SK-N-SH treated with all-trans-retinoic acid at 6 μM for 48 hours (cell line): ENCODE data around the gene ARHGAP33.

ENCODE experiments used
- ATAC-seq: fragments of 200-7000 bp; cut with Tn5 transposase; 3 replicates; pipeline ENCODE4 v1.9.1; 2020; ENCODE audit warnings: mild to moderate bottlenecking, moderate library complexity
- ARNTL ChIP-seq: fragments of 450-650 bp; formaldehyde crosslinking; IDR thresholded peaks from 2 replicates; pipeline ENCODE4 v1.5.0; 2020; ENCODE audit warnings: low read depth, mild to moderate bottlenecking, moderate library complexity, borderline replicate concordance
- CSDC2 ChIP-seq: fragments of 250-450 bp; sonication (Bioruptor Pico); IDR thresholded peaks from 2 replicates; pipeline ENCODE4 v1.5.0; 2020; ENCODE audit warnings: mild to moderate bottlenecking, moderate library complexity
- ESRRG ChIP-seq: fragments of 250-450 bp; sonication (Bioruptor Pico); IDR thresholded peaks from 2 replicates; pipeline ENCODE4 v1.6.1; 2021; ENCODE audit warnings: mild to moderate bottlenecking
- GLIS3 ChIP-seq: fragments of 250-450 bp; sonication (Bioruptor Pico); IDR thresholded peaks from 2 replicates; pipeline ENCODE4 v1.5.0; 2020; ENCODE audit warnings: mild to moderate bottlenecking, moderate library complexity
- OSR1 ChIP-seq: fragments of 250-450 bp; sonication (Bioruptor Pico); IDR thresholded peaks from 2 replicates; pipeline ENCODE4 v1.8.0; 2022; ENCODE audit warnings: moderate library complexity, mild to moderate bottlenecking, inconsistent platforms
- RARB ChIP-seq: fragments of 250-450 bp; sonication (Bioruptor Pico); IDR thresholded peaks from 2 replicates; pipeline ENCODE4 v1.8.0; 2021; ENCODE audit warnings: mild to moderate bottlenecking, moderate library complexity
- TCF4 ChIP-seq: fragments of 250-450 bp; sonication (Bioruptor Pico); IDR thresholded peaks from 2 replicates; pipeline ENCODE4 v1.8.0; 2021; ENCODE audit warnings: mild to moderate bottlenecking, moderate library complexity, borderline replicate concordance
- TOX ChIP-seq: fragments of 250-450 bp; sonication (Bioruptor Pico); IDR thresholded peaks from 2 replicates; pipeline ENCODE4 v1.8.0; 2021; ENCODE audit warnings: mild to moderate bottlenecking, moderate library complexity, borderline replicate concordance
- TSHZ2 ChIP-seq: fragments of 250-450 bp; sonication (Bioruptor Pico); IDR thresholded peaks from 2 replicates; pipeline ENCODE4 v1.5.0; 2020; ENCODE audit warnings: mild to moderate bottlenecking, moderate library complexity
- ZC3H10 ChIP-seq: fragments of 250-450 bp; sonication (Bioruptor Pico); IDR thresholded peaks from 2 replicates; pipeline ENCODE4 v1.5.1; 2021; ENCODE audit warnings: mild to moderate bottlenecking, moderate library complexity
- ZFP30 ChIP-seq: fragments of 450-650 bp; formaldehyde crosslinking; IDR thresholded peaks from 2 replicates; pipeline ENCODE4 v1.5.0; 2022; ENCODE audit warnings: mild to moderate bottlenecking, moderate library complexity
- ZNF70 ChIP-seq: fragments of 450-650 bp; formaldehyde crosslinking; IDR thresholded peaks from 2 replicates; pipeline ENCODE4 v1.5.0; 2020; ENCODE audit warnings: mild to moderate bottlenecking, moderate library complexity
- TF ChIP-seq, protein P1 (sequence below): fragments of 250-450 bp; sonication (Bioruptor Pico); IDR thresholded peaks from 2 replicates; pipeline ENCODE4 v1.8.0; 2021; ENCODE audit warnings: low read depth, mild to moderate bottlenecking, moderate library complexity, borderline replicate concordance

ARHGAP33 gene

DNA sequence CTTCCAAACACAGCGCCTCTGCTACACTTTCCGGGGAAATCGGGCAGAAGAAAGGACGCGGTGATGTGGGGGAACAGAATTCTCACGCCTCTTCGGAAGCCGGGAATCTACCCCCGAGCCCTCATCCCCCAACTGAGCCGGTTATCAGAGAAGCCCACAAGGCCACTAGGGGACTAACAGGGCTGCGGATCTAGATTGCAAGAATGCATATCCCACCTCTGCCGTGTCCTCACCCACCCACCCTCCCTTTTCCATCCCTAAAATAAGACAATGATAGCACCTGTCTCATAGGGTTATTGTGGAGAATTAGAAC lies 34.2 kb upstream of the ARHGAP33 start (continued):
- TF ChIP-seq, protein P1, sequence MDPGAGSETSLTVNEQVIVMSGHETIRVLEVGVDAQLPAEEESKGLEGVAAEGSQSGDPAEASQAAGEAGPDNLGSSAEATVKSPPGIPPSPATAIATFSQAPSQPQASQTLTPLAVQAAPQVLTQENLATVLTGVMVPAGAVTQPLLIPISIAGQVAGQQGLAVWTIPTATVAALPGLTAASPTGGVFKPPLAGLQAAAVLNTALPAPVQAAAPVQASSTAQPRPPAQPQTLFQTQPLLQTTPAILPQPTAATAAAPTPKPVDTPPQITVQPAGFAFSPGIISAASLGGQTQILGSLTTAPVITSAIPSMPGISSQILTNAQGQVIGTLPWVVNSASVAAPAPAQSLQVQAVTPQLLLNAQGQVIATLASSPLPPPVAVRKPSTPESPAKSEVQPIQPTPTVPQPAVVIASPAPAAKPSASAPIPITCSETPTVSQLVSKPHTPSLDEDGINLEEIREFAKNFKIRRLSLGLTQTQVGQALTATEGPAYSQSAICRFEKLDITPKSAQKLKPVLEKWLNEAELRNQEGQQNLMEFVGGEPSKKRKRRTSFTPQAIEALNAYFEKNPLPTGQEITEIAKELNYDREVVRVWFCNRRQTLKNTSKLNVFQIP = no peak
- TF ChIP-seq TSHZ2 (CRISPR knock-in tag) = no peak
- no peak for TF ChIP-seq TOX
- TF ChIP-seq, all 23 proteins: peak for 0

DNA sequence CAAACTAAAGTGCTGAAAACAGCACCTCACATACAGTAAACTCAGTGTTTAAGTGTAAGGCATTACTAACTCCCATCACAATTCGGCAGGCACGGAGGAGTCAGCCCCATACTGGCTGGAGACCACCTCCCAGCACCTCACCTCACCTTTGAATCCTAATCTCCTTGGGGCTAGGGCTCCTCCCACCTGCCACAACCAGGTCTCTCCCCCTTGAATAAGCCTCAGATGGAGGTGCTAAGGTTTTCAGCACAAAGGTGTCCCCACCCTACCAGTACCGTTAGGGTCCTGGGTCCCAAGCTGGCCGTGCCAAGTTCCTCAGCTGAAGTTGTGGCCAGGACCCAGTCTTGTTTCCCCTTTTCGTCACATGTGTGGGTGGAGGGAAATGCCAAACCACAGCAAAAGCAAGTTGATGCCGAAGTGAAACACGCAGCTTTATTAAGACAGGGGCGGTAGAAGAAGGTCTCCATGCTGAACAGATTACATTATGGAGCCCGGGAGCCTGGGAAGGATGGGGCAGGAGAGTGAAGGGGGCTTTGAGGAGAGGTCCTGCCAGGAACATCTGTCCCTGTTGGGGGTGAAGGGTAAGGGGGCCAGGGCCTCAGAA lies 33.1 kb upstream of the ARHGAP33 start, which contains the start of gene IGFLR1:
TSS of gene IGFLR1 (minus strand) at position 332 of the 604 bp plus-strand sequence. CDS start 1,272 bp downstream, outside the sequence.
- TF ChIP-seq ESRRG (CRISPR knock-in tag) = no peak
- no peak for TF ChIP-seq ZFP30 (CRISPR knock-in tag)
- no peak for TF ChIP-seq GLIS3
- TF ChIP-seq CSDC2 (CRISPR knock-in tag) = no peak
- TF ChIP-seq TSHZ2 (CRISPR knock-in tag) = no peak
- no peak for TF ChIP-seq ARNTL (CRISPR knock-in tag)
- no peak for ATAC-seq

DNA sequence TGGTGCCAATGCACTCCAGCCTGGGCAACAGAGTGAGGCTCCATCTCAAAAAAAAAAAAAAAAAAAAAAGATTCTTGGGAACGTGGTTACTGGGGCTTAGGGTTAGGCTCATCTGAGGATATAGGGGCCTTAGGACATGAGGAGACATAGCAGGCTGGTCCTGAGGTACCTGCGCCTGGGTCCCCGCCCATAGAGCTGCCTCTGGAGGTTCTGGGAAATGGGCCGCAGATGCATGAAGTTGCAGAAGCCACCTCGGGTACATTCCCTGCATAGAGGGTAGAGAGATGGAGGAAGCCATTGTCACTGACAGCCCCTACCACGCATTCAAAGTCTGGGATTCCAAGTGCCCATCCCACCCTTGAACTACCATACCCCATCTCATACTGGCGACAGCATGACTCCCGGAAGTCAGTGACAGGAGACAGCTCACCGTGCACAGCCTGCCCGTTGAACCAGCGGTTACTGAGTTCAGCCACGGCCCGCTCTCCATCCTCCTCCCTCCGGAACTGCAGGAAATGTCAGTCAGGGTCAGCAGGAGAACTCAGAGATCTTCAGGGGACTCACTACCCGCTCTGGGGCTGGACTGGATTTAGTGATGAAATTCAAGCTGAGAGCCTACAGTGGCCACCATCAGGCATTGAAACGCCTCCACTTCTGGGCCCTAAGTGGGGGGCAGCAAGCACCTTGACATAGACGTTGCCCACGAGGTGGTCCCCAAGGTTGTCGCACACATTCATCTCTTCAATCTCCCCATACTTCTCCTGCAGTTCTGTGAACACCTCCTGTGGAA lies 31.5 kb upstream of the ARHGAP33 start:
- TF ChIP-seq CSDC2 (CRISPR knock-in tag) (no peak), TCF4 (CRISPR knock-in tag) (no peak), RARB (CRISPR knock-in tag) (no peak), OSR1 (CRISPR knock-in tag) (no peak)
- TF ChIP-seq, all 23 proteins: peak for 0

DNA sequence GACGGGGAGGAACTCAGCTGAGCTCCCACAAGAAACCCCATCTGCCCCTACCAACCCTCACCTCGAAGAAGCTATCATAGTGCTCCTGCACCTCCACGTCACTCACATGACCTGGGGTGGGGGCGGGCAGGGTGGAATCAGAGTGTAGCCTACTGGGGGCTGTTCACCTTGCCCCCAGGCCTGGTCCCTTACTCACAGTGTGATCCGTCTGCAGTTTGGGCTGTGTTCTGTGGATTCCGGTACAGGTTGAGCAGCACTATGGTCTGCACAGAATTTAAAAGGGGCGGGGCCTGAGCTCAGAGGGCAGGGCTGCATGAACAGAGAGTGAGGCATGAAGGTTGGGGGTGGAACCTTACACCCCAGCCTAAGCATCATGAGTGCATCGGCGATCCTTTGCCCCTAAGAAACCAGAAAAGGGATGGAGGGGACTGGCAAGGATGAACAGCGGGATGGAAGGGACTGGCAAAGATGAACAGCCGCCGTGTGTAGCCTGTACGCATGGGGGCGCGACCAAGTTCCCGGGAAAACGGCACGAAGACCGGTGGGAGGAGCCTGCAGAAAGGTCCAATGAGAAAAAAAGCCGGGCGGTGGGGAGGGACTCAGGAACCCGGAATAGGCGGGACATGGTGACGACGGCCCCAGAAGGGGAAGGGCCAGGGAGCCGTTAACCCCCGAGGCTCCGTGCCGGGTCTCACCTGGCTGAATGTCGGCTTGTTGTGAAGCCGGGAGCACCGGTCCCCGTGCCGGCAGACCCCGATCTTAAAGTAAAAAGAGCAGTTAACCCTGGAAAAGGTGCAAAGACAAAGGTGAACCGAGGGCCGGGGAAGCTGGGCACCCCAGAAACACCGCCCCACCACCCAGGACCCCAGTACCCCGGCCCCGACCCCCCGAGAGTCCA lies 30.7 kb upstream of the ARHGAP33 start:
- peak; percentile 62 for ATAC-seq
- peak; percentile 57; the same call in 1 of the 2 replicates for TF ChIP-seq ZNF70 (CRISPR knock-in tag)
- TF ChIP-seq RARB (CRISPR knock-in tag) = no peak

More for the DNA sequence above, 31.5 kb upstream of the ARHGAP33 start:
- ATAC-seq = no peak

DNA sequence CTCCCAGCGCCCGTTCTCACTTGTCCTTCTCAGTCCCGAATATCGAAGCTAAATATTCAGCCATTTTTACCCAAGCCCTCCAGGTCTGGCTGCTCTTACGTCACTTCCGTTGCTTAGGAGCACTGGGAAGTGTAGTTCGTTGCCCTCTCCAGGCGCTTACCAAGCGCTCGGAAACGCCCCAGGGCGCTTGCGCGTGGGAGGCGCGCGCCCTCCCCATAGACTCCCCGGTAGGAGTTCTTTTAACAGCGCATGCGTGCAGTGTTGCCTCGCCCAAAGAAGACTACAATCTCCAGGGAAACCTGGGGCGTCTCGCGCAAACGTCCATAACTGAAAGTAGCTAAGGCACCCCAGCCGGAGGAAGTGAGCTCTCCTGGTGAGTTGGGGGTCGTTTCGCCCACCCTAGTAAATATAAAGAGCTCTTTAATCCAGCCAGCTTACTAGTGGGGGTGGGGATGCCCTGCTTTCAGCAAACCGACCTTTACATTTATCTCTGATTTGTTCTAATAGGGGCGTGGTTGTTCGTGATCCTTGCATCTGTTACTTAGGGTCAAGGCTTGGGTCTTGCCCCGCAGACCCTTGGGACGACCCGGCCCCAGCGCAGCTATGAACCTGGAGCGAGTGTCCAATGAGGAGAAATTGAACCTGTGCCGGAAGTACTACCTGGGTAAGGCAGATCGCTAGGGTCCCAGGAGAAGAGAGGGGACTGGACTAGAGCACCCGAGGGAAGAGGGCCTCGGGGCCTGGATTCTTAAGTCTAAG lies 29.9 kb upstream of the ARHGAP33 start, which contains the start of the genes PSENEN and U2AF1L4:
TSS of gene PSENEN (plus strand) at position 324 of the 759 bp plus-strand sequence. CDS start at position 604, 280 bp downstream.
TSS of gene U2AF1L4 (minus strand) at position 91 of the 759 bp plus-strand sequence. CDS start at position 64, 27 bp downstream.
- ATAC-seq = peak; percentile 63
- TF ChIP-seq ZFP30 (CRISPR knock-in tag) (no peak), TOX (no peak), ZC3H10 (CRISPR knock-in tag) (no peak)
